HCEC 1CT (cell line): Measurements from ENCODE around the gene ATG4A.

Experiments
- DNase-seq: peaks from one replicate; pipeline ENCODE4 v3.0.0-alpha.2; 2017

ATG4A gene

GRCh38 chrX:108123591-108124366 lies 32.2 kb downstream of the ATG4A start:
- DNase-seq, result no peak

DNA sequence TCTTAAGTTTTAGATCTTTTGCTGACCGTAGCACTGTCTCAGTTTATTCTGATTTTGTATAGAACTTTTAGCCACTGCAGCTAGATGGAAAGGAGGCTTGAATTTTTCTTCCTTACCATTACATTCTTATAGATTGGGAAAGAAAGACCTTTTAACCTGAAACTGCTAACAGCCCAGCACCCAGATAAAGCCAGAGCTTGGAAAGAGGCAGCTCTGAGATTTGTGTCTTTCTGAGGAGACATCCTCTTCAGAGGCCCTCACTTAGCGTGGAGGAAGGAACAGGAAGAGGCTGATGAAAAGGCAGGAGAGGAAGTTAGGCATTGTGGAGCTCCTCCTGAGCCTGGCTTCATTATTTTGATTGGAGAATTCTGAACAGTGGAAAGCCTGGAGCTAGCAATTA lies 35.1 kb downstream of the ATG4A start:
- no peak for DNase-seq

GRCh38 chrX:108127152-108127551 lies 35.6 kb downstream of the ATG4A start:
- no peak for DNase-seq

DNA sequence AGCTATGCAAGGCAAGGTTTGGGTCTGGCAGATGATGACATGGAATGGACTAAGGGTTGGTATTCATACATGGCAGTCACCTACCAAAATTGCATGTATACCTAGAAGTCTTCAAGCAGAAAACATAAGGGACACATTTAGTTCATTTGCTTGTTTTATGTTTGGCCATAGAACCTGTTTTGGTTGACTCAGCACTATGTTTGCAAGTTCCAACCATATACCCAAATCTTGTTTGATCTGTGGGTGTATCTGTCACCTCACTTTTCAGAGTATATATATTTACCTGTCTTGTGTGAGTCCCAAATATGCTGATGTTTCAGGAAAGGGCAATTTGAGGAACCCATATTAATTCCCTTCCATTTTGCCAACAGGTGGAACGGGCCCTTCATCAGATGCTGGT lies 39.3 kb downstream of the ATG4A start:
- DNase-seq, result no peak

DNA sequence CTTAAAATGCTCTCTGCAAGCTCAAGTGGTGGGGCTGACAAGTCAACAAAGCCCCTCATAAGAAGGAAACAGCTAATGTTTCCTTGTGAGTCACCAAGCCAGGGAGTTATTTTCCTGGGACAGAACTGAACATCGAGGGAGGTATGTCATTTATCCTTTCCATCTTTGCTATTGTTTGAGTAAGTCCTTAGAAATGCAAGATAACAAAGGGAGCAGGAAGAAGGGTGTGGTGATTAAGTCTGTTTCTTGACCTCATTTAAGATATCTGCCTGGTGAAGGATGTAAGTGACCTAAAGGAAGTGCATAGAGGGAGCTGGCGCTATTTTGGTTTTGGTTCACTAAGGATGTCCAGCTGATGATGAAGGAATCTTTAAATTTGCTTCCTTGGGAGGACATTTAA lies 39.9 kb downstream of the ATG4A start:
- no peak for DNase-seq

- no peak for DNase-seq
Observed at GRCh38 chrX:108132034-108132433, 40.5 kb downstream of the ATG4A start.

GRCh38 chrX:108132876-108133275 lies 41.3 kb downstream of the ATG4A start:
- no peak for DNase-seq

- no peak for DNase-seq
Observed at GRCh38 chrX:108134724-108135123, 43.1 kb downstream of the ATG4A start.

DNA sequence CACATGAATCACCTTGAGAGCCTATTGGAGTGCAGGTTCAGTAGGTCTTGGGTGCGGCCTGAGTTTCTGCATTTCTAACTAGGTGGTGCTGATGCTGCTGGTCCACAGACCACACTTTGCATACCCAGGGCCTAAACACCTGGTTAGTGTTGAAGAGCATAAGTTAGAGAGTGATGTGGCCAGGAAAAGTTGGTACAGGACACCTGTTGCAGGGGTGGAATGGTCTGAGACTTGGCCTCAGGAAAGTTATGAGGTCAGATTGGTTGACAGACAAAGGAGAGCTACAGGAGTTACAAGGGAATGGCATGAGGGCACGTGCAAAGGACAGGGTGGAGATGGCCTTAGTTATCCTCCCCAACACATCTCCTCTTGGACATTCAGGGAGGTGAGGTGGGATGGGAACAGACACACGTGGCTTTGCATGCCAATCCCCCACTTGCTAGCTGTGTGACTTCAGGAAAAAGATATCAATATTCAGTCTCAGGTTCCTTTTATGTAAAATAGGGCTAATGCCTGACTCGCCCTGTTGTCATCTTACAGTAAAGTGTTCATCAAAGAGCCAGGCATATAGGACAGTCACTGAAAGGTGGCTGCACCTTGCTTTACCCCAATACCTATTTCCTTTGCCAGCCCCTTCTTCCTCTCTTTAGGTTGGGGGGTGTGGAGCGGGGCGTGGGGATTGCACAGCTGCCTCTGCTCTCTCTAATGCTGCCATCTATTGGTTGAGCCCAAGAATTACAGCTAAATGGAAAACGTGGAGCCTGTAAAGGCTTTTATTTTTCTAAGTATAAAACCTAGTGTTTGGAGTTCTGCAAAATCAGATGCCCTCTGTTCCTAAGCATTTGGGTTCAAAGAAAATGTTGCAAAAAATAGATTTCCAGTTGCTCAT lies 47.5 kb downstream of the ATG4A start:
- DNase-seq, result no peak

- DNase-seq, result no peak
Observed at GRCh38 chrX:108148524-108148923, 56.9 kb downstream of the ATG4A start.

- DNase-seq, result no peak
Observed at GRCh38 chrX:108156082-108156481, 64.5 kb downstream of the ATG4A start.

- DNase-seq, result no peak
Observed at GRCh38 chrX:108156934-108157466, 65.4 kb downstream of the ATG4A start.

GRCh38 chrX:108157628-108158027 lies 66.0 kb downstream of the ATG4A start:
- no peak for DNase-seq

DNA sequence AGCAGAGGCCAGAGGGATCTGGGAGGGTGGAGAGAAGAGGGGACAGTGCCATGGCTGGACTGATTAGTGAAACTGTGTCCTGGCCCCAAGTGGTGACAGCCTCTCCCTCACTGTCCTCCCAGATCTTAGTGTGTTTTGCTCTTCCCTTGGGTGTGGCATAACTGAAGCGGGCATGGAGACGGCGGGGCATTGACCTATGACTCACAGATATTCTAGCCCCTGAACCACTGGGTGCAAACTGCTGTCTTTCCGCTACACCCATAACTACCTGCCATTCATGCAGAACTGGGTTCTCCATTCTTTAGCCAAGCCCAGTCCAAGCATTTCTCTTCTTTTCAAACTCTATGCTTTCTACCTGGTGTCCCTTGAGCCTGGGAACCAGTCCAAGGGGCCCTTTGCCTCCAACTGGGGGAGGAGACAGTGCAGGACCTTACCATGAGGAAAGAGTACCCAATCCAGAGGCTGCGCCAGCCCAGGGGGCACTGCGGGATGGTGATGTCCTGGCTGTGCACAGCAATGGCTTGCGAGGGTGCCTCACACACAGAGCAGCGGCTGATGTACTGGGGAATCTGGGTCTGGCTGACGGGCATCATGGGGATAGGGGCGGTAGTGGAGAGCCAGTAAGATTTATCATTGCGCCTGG lies 67.6 kb downstream of the ATG4A start:
- no peak for DNase-seq

GRCh38 chrX:108160309-108160708 lies 68.7 kb downstream of the ATG4A start:
- DNase-seq, result no peak

- DNase-seq, result no peak
Observed at GRCh38 chrX:108162265-108162664, 70.7 kb downstream of the ATG4A start.

- DNase-seq, result no peak
Observed at GRCh38 chrX:108163333-108164082, 71.9 kb downstream of the ATG4A start.

DNA sequence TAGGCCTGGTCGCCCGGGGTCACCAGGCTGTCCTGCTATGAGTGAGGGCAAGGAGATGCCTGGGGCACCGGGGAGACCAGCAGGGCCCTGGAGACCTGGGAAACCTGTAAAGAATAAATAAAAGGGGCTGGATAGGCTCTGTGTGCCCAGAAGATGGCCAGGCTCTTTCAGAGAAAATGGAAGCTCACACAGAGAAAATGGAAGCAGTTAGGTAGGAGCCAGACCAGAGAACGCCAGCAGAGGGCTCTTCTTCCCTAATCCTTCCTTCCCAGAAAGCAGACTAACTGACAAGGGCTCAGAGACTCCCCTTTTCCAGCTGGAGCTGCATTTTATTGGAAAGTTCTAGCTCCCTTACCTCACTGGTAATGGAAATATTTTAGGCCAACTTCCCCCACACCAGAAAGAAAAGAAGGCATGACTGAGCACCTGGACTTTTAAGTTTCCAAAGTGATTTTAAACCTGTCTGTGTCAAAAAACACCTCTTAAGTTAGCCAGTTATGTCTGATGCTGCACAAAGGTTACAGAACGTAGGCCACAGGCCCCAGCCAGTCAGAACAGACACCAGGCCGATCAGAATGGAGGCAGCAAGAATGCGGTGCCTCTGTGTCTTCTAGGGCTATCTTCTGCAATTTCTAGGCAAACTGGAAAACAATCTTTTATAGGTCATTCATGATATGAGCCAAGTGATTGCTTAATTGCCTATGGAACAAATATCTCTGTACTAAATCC lies 74.0 kb downstream of the ATG4A start:
- DNase-seq, result peak; percentile 59

DNA sequence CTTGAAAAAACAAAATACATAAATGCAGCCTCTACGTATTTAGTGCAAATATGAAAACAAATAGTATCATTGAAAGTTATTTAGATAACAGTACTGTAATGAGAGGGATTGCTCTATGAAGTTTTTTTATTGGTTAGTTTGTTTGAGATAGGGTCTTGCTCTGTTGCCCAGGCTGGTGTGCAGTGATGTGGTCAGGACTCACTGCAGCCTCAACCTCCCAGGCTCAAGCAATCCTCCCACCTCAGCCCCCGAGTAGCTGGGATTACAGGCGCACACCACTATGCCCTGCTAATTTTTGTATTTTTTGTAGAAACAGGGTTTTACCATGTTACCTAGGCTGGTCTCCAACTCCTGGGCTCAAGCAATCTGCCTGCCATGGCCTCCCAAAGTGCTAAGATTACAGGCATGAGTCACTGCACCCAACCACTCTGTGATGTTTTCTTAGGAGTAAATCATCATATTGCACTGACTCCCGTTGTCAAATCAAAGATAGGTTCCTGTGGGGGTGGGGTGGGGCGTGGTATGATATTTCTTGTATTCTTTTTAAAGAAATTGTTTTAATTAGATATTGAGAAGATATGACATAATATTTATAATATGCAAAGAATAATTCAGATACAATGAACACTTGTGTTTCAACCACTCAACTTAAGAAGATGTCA lies 75.8 kb downstream of the ATG4A start:
- DNase-seq, result peak; percentile 43

- DNase-seq, result no peak
Observed at GRCh38 chrX:108168961-108169740, 77.6 kb downstream of the ATG4A start.
